Esophagus squamous epithelium (tissue), 5 donors: ENCODE measurements around the gene VAPB. TPM values are rescaled to one million over a fixed set of nuclear protein-coding genes. Genes with fewer than 3 reads are reported as not detected.

Source experiments
- DNase-seq: peaks from one replicate; lab custom pipeline; 2025; lab: John Stamatoyannopoulos, UW
- H3K27ac ChIP-seq, 4 donors: fragments of 200-600 bp; sonication (generic); one replicate each; pipeline ENCODE4 v1.5.1; 2016 to 2019; ENCODE audit warnings: mild to moderate bottlenecking in 1 of 4
- H3K27me3 ChIP-seq, 4 donors: fragments of 200-600 bp; sonication (generic); 1 replicate in 3 of 4; 2 replicates in 1 of 4; pipeline versions ENCODE4 v1.5.1 to v1.6.0; 2017 to 2021; ENCODE audit warnings: antibody characterized with exemption in 1 of 4
- H3K36me3 ChIP-seq, 3 donors: fragments of 200-600 bp; sonication (generic); one replicate each; pipeline ENCODE4 v1.5.1; 2016 to 2019
- H3K4me1 ChIP-seq, 3 donors: fragments of 200-600 bp; sonication (generic); one replicate each; pipeline ENCODE4 v1.5.1; 2017 to 2019
- H3K4me3 ChIP-seq, 4 donors: fragments of 200-600 bp; sonication (generic); 1 replicate in 3 of 4; 2 replicates in 1 of 4; pipeline ENCODE4 v1.5.1; 2016 to 2019; ENCODE audit warnings: mild to moderate bottlenecking in 2 of 4, moderate library complexity in 1 of 4
- H3K9me3 ChIP-seq, 3 donors: fragments of 200-600 bp; sonication (generic); one replicate each; pipeline ENCODE4 v1.5.1; 2016 to 2019
- CTCF ChIP-seq, 6 experiments: fragments of 450-650 bp in 4 of 6; fragments of 200-600 bp in 2 of 6; sonication (generic) in 2 of 6; IDR thresholded peaks; one replicate each; pipeline ENCODE4 v1.5.1; 2016 to 2019; ENCODE audit warnings: antibody characterized with exemption in 6 of 6, mild to moderate bottlenecking in 4 of 6, moderate library complexity in 4 of 6
- POLR2A ChIP-seq, 4 donors: fragments of 450-650 bp; IDR thresholded peaks; one replicate each; pipeline ENCODE4 v1.6.1; 2017; ENCODE audit warnings: antibody characterized with exemption in 4 of 4, mild to moderate bottlenecking in 4 of 4, moderate library complexity in 3 of 4
- WGBS, 2 donors: methylation state at CpG; one replicate each; pipeline ENCODE4 v1.1.5; 2018; 5-methylcytosine and 5-hydroxymethylcytosine counted together
- intact Hi-C: fragments of 100-400 bp; cut with DNase I; formaldehyde crosslinking; loops from one replicate; pipeline ENCODE4 v1.15.0; 2022
- total RNA-seq, 4 donors: library from RNA; depleted of rRNA; stranded (reverse); fragments of >200 nt; gene quantifications; one replicate each; pipeline ENCODE4 v1.1.0, GENCODE V29; 2016
- donor health status: DM: yes; HTN: yes; CAD: no.

Gene VAPB
- total RNA-seq, 4 donors from 2014 or later: 11.5 to 21.2 (median 16.6) TPM

- no peaks in the 10 kb centered on the region for H3K27me3 ChIP-seq
- peaks cover 0 to 23% (median 0%) of the 10 kb centered on the region in 3 donors for H3K4me1 ChIP-seq
- TF ChIP-seq POLR2A (IDR thresholded peaks at IDR 0.05): no peak
- no peak for TF ChIP-seq CTCF (IDR thresholded peaks at IDR 0.05)
- WGBS, 2 donors: 70 to 83% methylated on average over 2 of the region's 2 CpGs
- H3K9me3 ChIP-seq: no peaks in the 10 kb centered on the region
- no peak overlapping the region for H3K4me3 ChIP-seq
- DNase-seq: no peak
- H3K27ac ChIP-seq: peak overlapping the region in 1 of 4 donors; percentile 17
- peaks cover 0 to 39% (median 0%) of the 10 kb centered on the region in 3 donors for H3K36me3 ChIP-seq
- intact Hi-C loops: no loop called here
These were observed 27.8 kb downstream of the VAPB start for GRCh38 chr20:58416835-58417234.

- H3K4me1 ChIP-seq: peaks cover 0 to 23% (median 0%) of the 10 kb centered on the region in 3 donors
- no peak for DNase-seq
- TF ChIP-seq CTCF (IDR thresholded peaks at IDR 0.05): no peak
- TF ChIP-seq POLR2A (IDR thresholded peaks at IDR 0.05): no peak
- 88 to 98% methylated on average over 3 of the region's 3 CpGs for WGBS, 2 donors
- no peaks in the 10 kb centered on the region for H3K27me3 ChIP-seq
- no peaks in the 10 kb centered on the region for H3K9me3 ChIP-seq
- intact Hi-C loops: no loop called here
- H3K4me3 ChIP-seq: no peak overlapping the region
- H3K36me3 ChIP-seq: peaks cover 0 to 45% (median 0%) of the 10 kb centered on the region in 3 donors
- no peak overlapping the region for H3K27ac ChIP-seq
These were observed 28.4 kb downstream of the VAPB start for GRCh38 chr20:58417438-58417837.

- no peaks in the 10 kb centered on the region for H3K27me3 ChIP-seq
- peaks cover 0 to 23% (median 0%) of the 10 kb centered on the region in 3 donors for H3K4me1 ChIP-seq
- H3K27ac ChIP-seq: no peak overlapping the region
- TF ChIP-seq CTCF (IDR thresholded peaks at IDR 0.05): no peak
- no peak for TF ChIP-seq POLR2A (IDR thresholded peaks at IDR 0.05)
- whole genome bisulfite sequencing, 2 donors: 73 to 92% methylated on average over 5 of the region's 5 CpGs
- H3K4me3 ChIP-seq: no peak overlapping the region
- no peaks in the 10 kb centered on the region for H3K9me3 ChIP-seq
- intact Hi-C loops: no loop called here
- peaks cover 0 to 51% (median 0%) of the 10 kb centered on the region in 3 donors for H3K36me3 ChIP-seq
- DNase-seq: no peak
These were observed 30.1 kb downstream of the VAPB start for GRCh38 chr20:58418949-58419748.

- Histone ChIP-seq H3K36me3 (peaks cover 0 to 69% (median 0%) of the 10 kb centered on the region in 3 donors), H3K4me1 (peaks cover 0 to 18% (median 0%) of the 10 kb centered on the region in 3 donors), H3K27ac (no peak overlapping the region), H3K4me3 (no peak overlapping the region), H3K27me3 (no peaks in the 10 kb centered on the region), H3K9me3 (no peaks in the 10 kb centered on the region)
- no peak for DNase-seq
- TF ChIP-seq POLR2A (IDR thresholded peaks at IDR 0.05): no peak
- no peak for TF ChIP-seq CTCF (IDR thresholded peaks at IDR 0.05)
- intact Hi-C loops: no loop called here
- 64 to 66% methylated on average over 4 to 5 of the region's 5 CpGs for WGBS, 2 donors
These were observed 31.9 kb downstream of the VAPB start for GRCh38 chr20:58420798-58421496.

GRCh38 chr20:58421497-58421850 lies 32.4 kb downstream of the VAPB start:
- TF ChIP-seq POLR2A (IDR thresholded peaks at IDR 0.05) (no peak), CTCF (IDR thresholded peaks at IDR 0.05) (no peak)
- WGBS, 2 donors: 62 to 75% methylated on average over 1 of the region's 1 CpG
- intact Hi-C loops: no loop called here
- no peak for DNase-seq
- Histone ChIP-seq H3K36me3 (peaks cover 0 to 74% (median 0%) of the 10 kb centered on the region in 3 donors), H3K4me3 (no peak overlapping the region), H3K27me3 (no peaks in the 10 kb centered on the region), H3K4me1 (peaks cover 0 to 12% (median 0%) of the 10 kb centered on the region in 3 donors), H3K27ac (no peak overlapping the region), H3K9me3 (no peaks in the 10 kb centered on the region)
